Neuron (in vitro differentiated cells): Measurements from ENCODE around the gene HMG20B.

Experiments
- H2AFZ ChIP-seq: one replicate; pipeline ENCODE4 v1.6.1; 2013; ENCODE audit warnings: low read depth, mild to moderate bottlenecking, inconsistent platforms, low read length, moderate library complexity
- H3K27me3 ChIP-seq: one replicate; pipeline ENCODE4 v1.6.1; 2013; ENCODE audit warnings: low read length; ENCODE audit not compliant: insufficient read depth
- H3K36me3 ChIP-seq: one replicate; pipeline ENCODE4 v1.6.1; 2013; ENCODE audit warnings: low read length; ENCODE audit not compliant: insufficient read depth
- H3K4me1 ChIP-seq: one replicate; pipeline ENCODE4 v1.6.1; 2013; ENCODE audit warnings: low read length; ENCODE audit not compliant: insufficient read depth
- H3K4me3 ChIP-seq: 2 replicates; pipeline ENCODE4 v1.5.1; 2013; ENCODE audit warnings: mild to moderate bottlenecking, low read length, moderate library complexity
- H3K9me3 ChIP-seq: one replicate; pipeline ENCODE4 v1.6.1; 2013; ENCODE audit warnings: low read length

HMG20B gene

DNA sequence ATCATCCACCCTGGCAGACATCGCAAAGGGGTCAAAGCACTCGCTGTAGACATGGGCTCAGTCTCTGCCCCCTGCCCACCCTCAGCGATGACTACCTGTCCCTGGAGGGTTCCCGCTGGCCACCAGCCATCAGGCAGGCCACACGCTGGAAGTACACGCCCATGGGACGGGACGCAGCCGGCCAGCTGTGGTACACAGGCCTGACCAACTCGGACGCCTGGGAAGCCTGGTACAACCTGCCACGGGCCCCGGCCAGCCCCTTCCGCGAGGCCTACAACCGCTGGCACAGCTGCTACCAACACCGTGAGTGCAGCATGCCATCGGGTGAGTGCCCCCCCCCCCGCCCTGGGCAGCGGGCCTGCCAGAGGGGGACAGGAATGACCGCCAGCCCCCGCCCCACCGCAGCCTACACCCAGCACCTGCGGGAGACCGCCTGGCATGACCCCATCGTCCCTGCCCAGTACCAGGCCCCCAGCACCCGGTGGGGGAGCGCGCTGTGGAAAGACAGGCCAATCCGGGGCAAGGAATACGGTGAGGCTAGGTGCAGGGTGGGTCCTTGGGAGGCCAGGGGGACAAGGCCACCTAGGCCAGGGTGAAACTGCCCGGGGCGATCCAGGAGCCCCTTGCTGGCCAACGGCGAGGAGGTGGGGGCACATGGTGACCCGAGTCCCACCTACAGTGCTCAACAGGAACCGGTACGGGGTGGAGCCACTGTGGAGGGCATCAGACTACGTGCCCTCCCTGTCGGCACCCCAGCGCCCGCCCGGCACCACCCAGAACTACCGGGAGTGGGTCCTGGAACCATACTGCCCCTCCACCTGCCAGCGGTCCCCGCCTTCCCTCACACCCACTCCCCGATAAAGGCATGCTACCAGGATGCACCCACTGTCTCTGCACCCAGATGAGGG is 29.3 kb upstream of the HMG20B start:
- no peaks in the 10 kb centered on the region for H3K9me3 ChIP-seq
- H3K4me1 ChIP-seq: peaks cover 8% of the 10 kb centered on the region
- H3K4me3 ChIP-seq: no peak overlapping the region
- no peaks in the 10 kb centered on the region for H3K27me3 ChIP-seq
- peaks cover 7% of the 10 kb centered on the region for H3K36me3 ChIP-seq
- H2AFZ ChIP-seq: no peak overlapping the region

DNA sequence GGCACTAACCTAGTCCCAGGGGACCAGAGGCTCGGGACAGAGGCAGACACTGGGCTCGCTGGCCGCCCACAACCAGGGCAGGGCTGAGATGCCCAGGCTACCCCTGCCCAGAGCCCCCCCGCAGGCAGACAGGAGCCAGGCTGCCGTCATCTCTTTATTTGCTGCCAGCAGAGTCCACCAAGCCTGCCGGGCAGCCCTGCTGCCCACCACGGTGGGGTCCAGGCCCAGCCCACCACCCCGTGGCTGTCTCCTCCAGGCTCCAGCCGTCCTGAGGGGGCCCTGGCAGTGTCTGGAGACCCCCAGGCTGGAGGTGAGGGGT is 28.7 kb upstream of the HMG20B start:
- H3K4me1 ChIP-seq: peaks cover 2% of the 10 kb centered on the region
- peaks cover 5% of the 10 kb centered on the region for H3K36me3 ChIP-seq
- no peak overlapping the region for H3K4me3 ChIP-seq
- no peaks in the 10 kb centered on the region for H3K9me3 ChIP-seq
- H3K27me3 ChIP-seq: no peaks in the 10 kb centered on the region
- H2AFZ ChIP-seq: no peak overlapping the region

DNA sequence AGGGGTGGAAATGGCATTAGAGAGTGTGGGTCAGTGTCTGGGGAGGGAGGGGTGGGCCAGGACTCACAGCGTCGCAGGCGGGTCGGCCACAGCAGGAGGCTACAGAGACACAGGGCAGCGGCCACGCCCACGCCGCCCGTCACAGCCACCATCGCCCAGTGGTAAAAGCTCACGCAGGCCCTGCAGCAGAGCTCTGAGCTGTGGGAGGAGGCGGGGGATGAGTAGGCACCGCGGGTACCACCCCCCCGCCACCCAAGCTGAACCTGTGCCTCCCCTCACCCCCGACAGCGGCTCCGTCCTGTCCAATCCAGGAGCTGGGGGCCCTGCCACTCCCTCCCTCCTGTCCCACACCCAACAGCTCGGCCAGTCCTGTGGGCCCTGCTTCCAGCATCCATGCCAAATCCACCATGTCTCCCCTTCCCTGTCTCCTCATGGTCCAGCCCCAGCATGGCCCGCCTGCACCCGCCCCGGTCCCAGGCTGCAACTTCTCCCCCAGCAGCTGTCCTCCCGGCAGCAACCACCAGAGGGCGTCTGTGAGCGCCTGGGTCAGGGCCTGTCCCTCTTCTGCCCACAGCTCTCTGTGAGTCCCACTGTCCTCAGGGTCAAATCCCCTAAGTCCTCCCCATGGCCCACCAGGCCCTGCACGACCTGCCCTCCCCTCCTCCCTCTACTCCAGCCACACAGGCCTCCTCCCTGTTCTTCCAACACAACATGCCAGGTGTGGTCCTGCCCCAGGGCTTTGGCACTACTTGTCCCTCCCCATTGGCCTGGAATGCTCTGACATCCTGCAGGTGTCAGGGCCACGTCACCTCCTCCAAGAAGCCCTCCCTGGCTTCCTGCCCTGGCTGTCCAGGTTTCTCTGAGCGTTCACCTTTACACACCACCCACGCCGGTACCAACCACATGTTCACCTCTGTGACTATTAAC is 27.7 kb upstream of the HMG20B start:
- H3K27me3 ChIP-seq: no peaks in the 10 kb centered on the region
- H3K4me1 ChIP-seq: peaks cover 2% of the 10 kb centered on the region
- peaks cover 7% of the 10 kb centered on the region for H3K36me3 ChIP-seq
- H2AFZ ChIP-seq: no peak overlapping the region
- H3K4me3 ChIP-seq: no peak overlapping the region
- H3K9me3 ChIP-seq: no peaks in the 10 kb centered on the region

DNA sequence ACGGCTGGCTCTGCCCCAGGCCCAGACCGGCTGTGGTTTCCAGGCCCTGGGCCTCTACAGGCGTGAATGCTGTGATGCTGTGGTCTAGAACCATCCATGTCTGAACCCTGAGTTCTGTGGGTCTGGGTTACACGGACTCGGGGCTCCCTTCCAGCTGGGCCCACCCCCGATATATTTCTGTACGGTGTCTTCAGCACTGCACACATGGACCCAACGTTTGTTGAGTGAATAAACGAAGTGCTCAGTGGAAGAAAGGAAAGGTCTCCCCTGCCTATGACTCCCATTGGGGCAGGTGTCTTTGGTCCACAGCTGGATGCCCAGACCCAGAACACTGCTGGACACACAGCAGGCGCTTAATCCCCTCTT is 27.1 kb upstream of the HMG20B start:
- H3K27me3 ChIP-seq: no peaks in the 10 kb centered on the region
- H2AFZ ChIP-seq: no peak overlapping the region
- H3K9me3 ChIP-seq: no peaks in the 10 kb centered on the region
- H3K36me3 ChIP-seq: peaks cover 7% of the 10 kb centered on the region
- no peak overlapping the region for H3K4me3 ChIP-seq
- peaks cover 2% of the 10 kb centered on the region for H3K4me1 ChIP-seq

DNA sequence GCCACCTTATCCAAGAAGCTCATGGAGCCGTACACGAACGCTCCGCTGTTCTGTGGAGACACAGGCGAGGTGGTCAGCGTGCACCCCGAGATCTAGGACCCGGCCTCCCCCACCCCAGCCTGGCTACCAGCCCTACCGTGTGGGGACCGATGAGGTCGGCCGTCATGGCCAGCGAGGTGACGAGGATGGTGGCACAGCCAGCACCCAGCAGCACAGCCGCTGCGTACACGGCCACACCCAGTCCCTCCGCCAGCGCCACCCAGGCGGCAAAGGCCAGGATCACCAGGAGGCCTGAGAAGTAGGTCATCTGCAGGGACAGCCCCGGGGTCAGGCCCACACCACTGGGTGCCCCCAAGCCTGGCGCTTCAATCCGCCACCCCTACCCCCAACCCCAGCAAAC is 26.6 kb upstream of the HMG20B start:
- Histone ChIP-seq H3K4me1 (peaks cover 2% of the 10 kb centered on the region), H3K9me3 (no peaks in the 10 kb centered on the region), H2AFZ (no peak overlapping the region), H3K4me3 (no peak overlapping the region), H3K36me3 (peaks cover 7% of the 10 kb centered on the region), H3K27me3 (no peaks in the 10 kb centered on the region)

DNA sequence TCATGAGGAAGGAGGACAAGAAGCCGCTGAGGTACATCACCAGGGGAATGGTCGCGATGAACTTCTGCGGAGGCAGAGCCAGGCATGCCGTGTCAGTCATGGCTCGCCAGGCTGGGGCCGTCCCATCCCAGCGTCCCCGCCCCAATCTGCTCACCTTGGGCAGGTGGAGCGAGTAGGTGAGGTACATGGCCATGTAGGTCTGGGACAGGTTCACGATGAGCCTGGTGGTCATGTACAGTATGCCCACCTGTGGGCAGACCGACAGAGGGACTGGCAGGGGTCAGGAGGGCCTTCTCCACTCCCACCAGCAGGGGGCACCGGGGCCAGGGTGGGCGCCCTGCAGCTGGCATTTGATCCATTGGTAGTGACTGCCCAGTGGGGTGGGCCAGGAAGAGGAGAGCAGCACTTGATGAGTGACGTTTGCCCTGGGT is 25.4 kb upstream of the HMG20B start:
- peaks cover 7% of the 10 kb centered on the region for H3K36me3 ChIP-seq
- no peak overlapping the region for H2AFZ ChIP-seq
- H3K4me1 ChIP-seq: peaks cover 2% of the 10 kb centered on the region
- no peaks in the 10 kb centered on the region for H3K27me3 ChIP-seq
- H3K9me3 ChIP-seq: no peaks in the 10 kb centered on the region
- no peak overlapping the region for H3K4me3 ChIP-seq

DNA sequence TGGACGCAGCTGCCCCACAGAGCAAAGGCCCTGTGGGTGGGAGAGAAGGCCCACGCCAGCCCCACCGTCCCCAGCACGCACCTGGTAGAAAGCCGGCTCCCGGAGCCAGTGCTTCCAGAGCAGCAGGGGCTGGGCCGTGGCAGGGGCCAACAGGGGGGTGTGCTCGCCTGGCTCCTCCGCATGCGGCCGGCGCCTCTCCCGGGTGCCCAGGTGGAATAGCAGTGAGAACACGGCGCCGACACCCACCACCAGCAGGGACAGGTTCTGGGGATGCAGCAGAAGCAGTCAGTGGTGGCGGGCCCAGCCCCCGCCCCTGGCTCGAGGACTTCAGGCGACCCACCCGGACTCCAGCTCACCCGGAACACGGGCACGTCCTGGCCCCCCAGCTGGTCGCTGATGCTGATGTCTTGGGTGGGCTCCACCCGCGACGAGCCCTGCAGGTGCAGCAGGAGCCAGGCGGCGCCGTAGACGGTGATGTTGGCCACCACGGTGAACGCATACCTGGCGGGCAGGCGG is 24.9 kb upstream of the HMG20B start:
- no peaks in the 10 kb centered on the region for H3K9me3 ChIP-seq
- no peaks in the 10 kb centered on the region for H3K27me3 ChIP-seq
- no peak overlapping the region for H3K4me3 ChIP-seq
- peaks cover 7% of the 10 kb centered on the region for H3K36me3 ChIP-seq
- H3K4me1 ChIP-seq: peaks cover 2% of the 10 kb centered on the region
- no peak overlapping the region for H2AFZ ChIP-seq

DNA sequence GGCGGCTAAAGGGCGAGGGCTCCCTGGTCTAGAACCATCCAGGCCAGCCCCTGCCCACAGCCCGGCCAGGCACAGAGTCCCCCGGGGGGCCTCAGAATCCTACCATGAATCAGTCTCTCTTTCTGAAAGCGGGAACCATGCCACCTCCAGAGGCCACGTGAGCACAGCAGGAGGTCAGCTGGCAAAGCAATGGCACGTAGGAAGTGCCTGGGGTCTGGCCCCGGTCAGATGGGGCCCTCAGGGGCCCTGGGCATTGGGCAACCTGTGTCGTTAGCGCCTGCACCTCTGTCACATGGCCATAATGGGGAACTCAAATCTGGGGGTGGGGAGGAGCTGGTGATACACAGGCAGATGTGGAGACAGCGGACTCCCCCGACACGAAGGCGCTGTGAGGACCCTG is 24.1 kb upstream of the HMG20B start:
- Histone ChIP-seq H3K27me3 (no peaks in the 10 kb centered on the region), H2AFZ (no peak overlapping the region), H3K9me3 (no peaks in the 10 kb centered on the region), H3K4me3 (no peak overlapping the region), H3K36me3 (peaks cover 7% of the 10 kb centered on the region), H3K4me1 (peaks cover 2% of the 10 kb centered on the region)

DNA sequence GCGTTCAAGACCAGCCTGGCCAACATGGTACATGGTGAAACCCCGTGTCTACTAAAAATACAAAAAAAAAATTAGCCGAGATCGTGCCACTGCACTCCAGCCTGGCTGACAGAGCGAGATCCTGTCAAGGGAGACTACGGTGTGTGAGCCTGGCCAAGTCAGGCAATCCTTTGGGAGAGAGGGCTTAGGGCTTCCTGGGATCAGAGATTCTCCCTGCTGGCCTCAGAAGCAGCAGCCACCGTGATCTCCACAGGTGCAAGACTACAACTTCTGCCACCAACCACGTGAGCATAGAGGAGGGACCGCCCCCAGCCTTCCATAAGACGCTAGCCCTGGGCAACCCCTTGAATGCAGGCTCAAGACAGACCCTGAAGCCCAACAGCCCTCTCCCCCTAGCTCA is 22.9 kb upstream of the HMG20B start:
- no peaks in the 10 kb centered on the region for H3K27me3 ChIP-seq
- H2AFZ ChIP-seq: no peak overlapping the region
- no peak overlapping the region for H3K4me3 ChIP-seq
- H3K4me1 ChIP-seq: no peaks in the 10 kb centered on the region
- H3K9me3 ChIP-seq: no peaks in the 10 kb centered on the region
- peaks cover 7% of the 10 kb centered on the region for H3K36me3 ChIP-seq

DNA sequence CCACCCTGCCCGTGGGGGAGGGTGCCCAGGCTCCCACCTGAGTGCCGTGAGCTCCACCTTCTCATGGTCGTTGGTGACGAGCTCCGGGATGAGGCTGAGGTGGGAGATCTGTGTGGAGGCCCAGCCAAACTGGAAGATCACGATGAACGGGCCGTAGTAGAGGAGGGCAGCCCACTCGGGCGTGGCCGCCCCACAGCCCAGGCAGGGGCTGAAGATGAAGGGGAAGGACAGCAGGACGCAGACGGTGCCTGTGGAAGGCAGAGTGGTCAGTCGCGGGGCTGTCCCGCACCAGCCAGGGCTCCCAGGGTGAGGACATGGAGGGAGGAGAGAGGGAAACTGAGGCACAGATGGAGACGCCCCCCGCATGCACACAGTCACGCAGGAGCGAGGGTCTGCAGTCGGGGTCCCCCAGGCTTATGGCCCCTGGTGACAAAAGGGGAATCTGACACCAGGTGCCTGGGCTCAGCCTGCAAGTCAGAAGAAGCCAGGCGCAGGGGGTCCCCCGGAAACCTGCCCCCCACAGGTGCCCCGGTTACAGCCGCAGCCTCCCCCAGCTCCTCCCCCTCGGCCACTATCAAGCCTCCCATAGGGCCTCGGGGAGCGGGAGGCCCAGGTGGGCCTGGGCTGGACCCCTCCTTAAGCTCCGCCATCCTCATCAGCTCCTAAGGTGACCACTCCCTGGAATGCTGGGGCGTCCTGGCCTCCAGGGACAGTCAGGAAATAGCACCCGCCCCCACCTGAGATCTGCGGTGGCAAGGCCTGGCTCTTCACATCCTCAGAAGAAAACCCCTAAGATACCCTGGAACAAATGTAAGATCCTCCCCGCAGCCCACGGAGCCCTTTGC is 21.6 kb upstream of the HMG20B start:
- Histone ChIP-seq H3K27me3 (no peaks in the 10 kb centered on the region), H2AFZ (no peak overlapping the region), H3K4me1 (peaks cover 4% of the 10 kb centered on the region), H3K9me3 (no peaks in the 10 kb centered on the region), H3K36me3 (peaks cover 7% of the 10 kb centered on the region), H3K4me3 (no peak overlapping the region)

DNA sequence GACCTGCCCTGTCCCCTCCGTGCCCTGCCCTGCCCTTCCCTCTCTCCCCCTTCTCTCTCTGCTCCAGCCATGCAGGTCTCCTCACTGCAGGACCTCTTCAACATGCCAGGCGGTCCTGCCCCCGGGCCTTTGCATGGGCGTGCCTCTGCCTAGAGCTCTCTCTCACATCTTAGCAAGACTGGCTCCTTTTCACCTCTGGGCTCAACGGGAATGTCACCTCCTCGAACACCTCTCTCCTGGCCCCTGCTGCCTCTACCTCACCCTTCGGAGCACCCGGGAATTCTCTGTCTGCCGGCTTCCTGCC is 21.0 kb upstream of the HMG20B start:
- Histone ChIP-seq H3K4me1 (peaks cover 9% of the 10 kb centered on the region), H3K27me3 (no peaks in the 10 kb centered on the region), H2AFZ (no peak overlapping the region), H3K9me3 (no peaks in the 10 kb centered on the region), H3K36me3 (peaks cover 7% of the 10 kb centered on the region), H3K4me3 (no peak overlapping the region)

DNA sequence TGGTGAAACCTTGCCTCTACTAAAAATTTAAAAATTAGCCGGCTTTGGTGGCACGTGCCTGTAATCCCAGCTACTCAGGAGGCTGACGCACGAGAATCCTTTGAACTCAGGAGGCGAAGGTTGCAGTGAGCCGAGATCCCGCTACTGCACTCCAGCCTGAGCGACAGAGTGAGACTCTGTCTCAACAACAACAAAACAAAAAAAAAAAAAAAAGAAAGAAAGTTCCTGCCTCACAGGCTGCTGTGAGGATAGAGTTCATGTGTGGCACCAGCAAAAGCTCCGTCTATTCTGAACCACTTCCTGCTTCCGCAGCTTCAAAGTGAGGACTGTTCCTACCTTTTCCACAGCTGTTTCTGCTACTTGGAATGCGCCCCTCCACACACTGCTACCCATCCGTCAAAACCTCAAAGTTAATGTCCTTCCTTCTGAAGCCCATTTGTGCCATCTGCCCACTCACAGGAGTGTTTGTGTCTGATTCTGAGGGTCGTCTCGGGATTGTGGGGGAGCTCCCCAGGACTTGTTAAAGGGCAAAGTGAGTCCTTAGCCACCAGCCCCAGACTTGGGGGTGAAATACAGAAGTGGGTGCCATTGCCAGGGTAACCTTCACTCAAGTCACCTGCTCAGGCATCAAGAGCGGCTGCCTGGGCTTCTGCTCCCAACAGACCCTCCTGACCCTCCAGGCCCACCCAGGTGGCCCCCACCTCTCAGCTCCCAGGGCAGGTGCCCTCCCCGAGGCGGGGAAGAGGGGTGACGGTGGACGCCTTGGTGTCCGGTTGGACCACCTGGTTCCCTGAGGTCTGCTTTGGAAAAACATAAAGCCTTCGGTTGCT is 18.3 kb upstream of the HMG20B start:
- H3K4me3 ChIP-seq: no peak overlapping the region
- H3K27me3 ChIP-seq: no peaks in the 10 kb centered on the region
- H3K4me1 ChIP-seq: peaks cover 14% of the 10 kb centered on the region
- H3K9me3 ChIP-seq: no peaks in the 10 kb centered on the region
- H3K36me3 ChIP-seq: no peaks in the 10 kb centered on the region
- H2AFZ ChIP-seq: no peak overlapping the region
